SK-N-SH treated with all-trans-retinoic acid at 6 μM for 48 hours (cell line): ENCODE data around the gene COL15A1.

Experiments
- ARNTL ChIP-seq: fragments of 450-650 bp; formaldehyde crosslinking; IDR thresholded peaks from 2 replicates; pipeline ENCODE4 v1.5.0; 2020; ENCODE audit warnings: low read depth, mild to moderate bottlenecking, moderate library complexity, borderline replicate concordance
- CSDC2 ChIP-seq: fragments of 250-450 bp; sonication (Bioruptor Pico); IDR thresholded peaks from 2 replicates; pipeline ENCODE4 v1.5.0; 2020; ENCODE audit warnings: mild to moderate bottlenecking, moderate library complexity
- ESRRG ChIP-seq: fragments of 250-450 bp; sonication (Bioruptor Pico); IDR thresholded peaks from 2 replicates; pipeline ENCODE4 v1.6.1; 2021; ENCODE audit warnings: mild to moderate bottlenecking
- PATZ1 ChIP-seq: fragments of 250-450 bp; sonication (Bioruptor Pico); IDR thresholded peaks from 2 replicates; pipeline ENCODE4 v1.8.0; 2020; ENCODE audit warnings: mild to moderate bottlenecking, moderate library complexity, borderline replicate concordance
- POU6F1 ChIP-seq: fragments of 250-450 bp; sonication (Bioruptor Pico); IDR thresholded peaks from 2 replicates; pipeline ENCODE4 v1.8.0; 2021; ENCODE audit warnings: low read depth, mild to moderate bottlenecking, moderate library complexity, borderline replicate concordance
- PPARA ChIP-seq: fragments of 250-450 bp; sonication (Bioruptor Pico); IDR thresholded peaks from 2 replicates; pipeline ENCODE4 v1.5.0; 2020; ENCODE audit warnings: mild to moderate bottlenecking, borderline replicate concordance
- RARB ChIP-seq: fragments of 250-450 bp; sonication (Bioruptor Pico); IDR thresholded peaks from 2 replicates; pipeline ENCODE4 v1.8.0; 2021; ENCODE audit warnings: mild to moderate bottlenecking, moderate library complexity
- TOX ChIP-seq: fragments of 250-450 bp; sonication (Bioruptor Pico); IDR thresholded peaks from 2 replicates; pipeline ENCODE4 v1.8.0; 2021; ENCODE audit warnings: mild to moderate bottlenecking, moderate library complexity, borderline replicate concordance
- TSHZ2 ChIP-seq: fragments of 250-450 bp; sonication (Bioruptor Pico); IDR thresholded peaks from 2 replicates; pipeline ENCODE4 v1.5.0; 2020; ENCODE audit warnings: mild to moderate bottlenecking, moderate library complexity
- ZFP3 ChIP-seq: fragments of 250-450 bp; sonication (Bioruptor Pico); IDR thresholded peaks from 2 replicates; pipeline ENCODE4 v1.5.0; 2020; ENCODE audit warnings: mild to moderate bottlenecking, moderate library complexity
- ZNF565 ChIP-seq: fragments of 450-650 bp; formaldehyde crosslinking; conservative IDR thresholded peaks from 2 replicates; pipeline ENCODE4 v1.5.0; 2020; ENCODE audit warnings: low read depth, mild to moderate bottlenecking, moderate library complexity

GRCh38 chr9:98902925-98903324 lies 40.8 kb upstream of the COL15A1 start:
- TF ChIP-seq TOX (no peak), ESRRG (CRISPR knock-in tag) (no peak), ZNF565 (CRISPR knock-in tag) (no peak), PATZ1 (no peak), ARNTL (CRISPR knock-in tag) (no peak), ZFP3 (CRISPR knock-in tag) (no peak), POU6F1 (CRISPR knock-in tag) (no peak), TSHZ2 (CRISPR knock-in tag) (no peak), CSDC2 (CRISPR knock-in tag) (no peak), RARB (CRISPR knock-in tag) (no peak), PPARA (CRISPR knock-in tag) (no peak)
